Tibial nerve (tissue), 4 donors: ENCODE measurements around the gene PCSK2.

ENCODE experiments used
- CTCF ChIP-seq, 5 experiments: fragments of 200-600 bp in 3 of 5; fragments of 450-650 bp in 2 of 5; sonication (generic) in 3 of 5; IDR thresholded peaks; one replicate each; pipeline ENCODE4 v1.5.1; 2016 to 2019; ENCODE audit warnings: antibody characterized with exemption in 5 of 5, mild to moderate bottlenecking in 3 of 5, moderate library complexity in 2 of 5
- EP300 ChIP-seq, 2 donors: sonication (generic); formaldehyde crosslinking; IDR thresholded peaks; one replicate each; pipeline ENCODE4 v1.6.1; 2017; ENCODE audit warnings: antibody characterized with exemption in 2 of 2, mild to moderate bottlenecking in 1 of 2
- POLR2A ChIP-seq, 2 donors: fragments of 450-650 bp; IDR thresholded peaks; one replicate each; pipeline ENCODE4 v1.6.1; 2017; ENCODE audit warnings: antibody characterized with exemption in 2 of 2, mild to moderate bottlenecking in 2 of 2, moderate library complexity in 2 of 2

- TF ChIP-seq CTCF (IDR thresholded peaks at IDR 0.05), result no peak
- no peak for TF ChIP-seq POLR2A (IDR thresholded peaks at IDR 0.05)
- TF ChIP-seq EP300 (IDR thresholded peaks at IDR 0.05), result no peak
Observed at GRCh38 chr20:17287503-17287902, 60.7 kb downstream of the PCSK2 start.
